Suprapubic skin (tissue), 4 donors: ENCODE data around the gene OLA1.

ENCODE experiments used
- CTCF ChIP-seq, 2 donors: fragments of 200-600 bp in 1 of 2; fragments of 450-650 bp in 1 of 2; sonication (generic) in 1 of 2; IDR thresholded peaks; one replicate each; pipeline ENCODE4 v1.5.1; 2016 to 2019; ENCODE audit warnings: antibody characterized with exemption in 2 of 2, mild to moderate bottlenecking in 1 of 2, moderate library complexity in 1 of 2
- EP300 ChIP-seq: sonication (generic); formaldehyde crosslinking; IDR thresholded peaks from one replicate; pipeline ENCODE4 v1.6.1; 2017; ENCODE audit warnings: antibody characterized with exemption
- POLR2A ChIP-seq, 2 donors: fragments of 450-650 bp; IDR thresholded peaks; one replicate each; pipeline ENCODE4 v1.6.1; 2017; ENCODE audit warnings: antibody characterized with exemption in 2 of 2, mild to moderate bottlenecking in 2 of 2, moderate library complexity in 2 of 2
- POLR2AphosphoS5 ChIP-seq, 3 donors: sonication (generic); formaldehyde crosslinking; IDR thresholded peaks; one replicate each; pipeline ENCODE4 v1.6.1; 2017; ENCODE audit warnings: antibody characterized with exemption in 3 of 3

DNA sequence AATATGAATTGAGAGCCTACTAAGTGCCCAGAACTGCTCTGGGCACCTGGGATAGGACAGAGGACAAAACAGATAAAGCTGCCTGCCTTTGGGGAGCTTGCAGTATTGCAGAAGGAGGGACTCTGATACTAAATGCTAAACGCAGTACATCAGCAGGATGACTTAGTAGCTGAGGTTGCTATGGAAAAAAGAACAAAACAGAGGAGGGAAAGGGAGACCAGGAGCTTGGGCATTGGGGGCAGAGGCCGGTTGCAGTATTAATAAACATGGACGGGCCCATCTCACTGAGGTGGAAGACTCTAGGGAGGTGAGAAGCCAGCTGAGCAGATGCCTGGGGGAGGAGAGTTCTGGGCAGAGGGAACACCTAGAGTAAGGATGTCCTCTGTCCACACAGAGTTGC is 217.1 kb downstream of the OLA1 start:
- TF ChIP-seq POLR2A (IDR thresholded peaks at IDR 0.05) (no peak), CTCF (IDR thresholded peaks at IDR 0.05) (no peak), POLR2AphosphoS5 (IDR thresholded peaks at IDR 0.05) (no peak), EP300 (no peak)
